ENCODE data around the gene ACAP2. TPM values are rescaled to one million over a fixed set of nuclear protein-coding genes. Genes with fewer than 3 reads are reported as not detected.

The ACAP2 gene
- total and polyA plus RNA-seq, 10 donors: 11.2 to 127 (median 97.9) TPM

GRCh38 chr3:195448205-195448875, 5.5 kb upstream of the ACAP2 start:
- Histone ChIP-seq H3K4me1 (peaks cover 7 to 44% (median 12%) of the 10 kb centered on the region in 6 donors), H3K27me3 (replicated peaks in 1 of 7) (no peaks in the 10 kb centered on the region), H3K27ac (no peak overlapping the region), H3K9me3 (no peaks in the 10 kb centered on the region), H3K4me3 (no peak overlapping the region), H3K36me3 (no peaks in the 10 kb centered on the region)
- no peak for DNase-seq
- intact Hi-C loops (cut with DNase I; ENCODE audit: low total_unique reads): no loop called here
- WGBS, 5 donors: 89 to 99% (median 95%) methylated on average over 9 to 12 of the region's 12 CpGs
- TF ChIP-seq POLR2A (IDR thresholded peaks at IDR 0.05) (no peak), CTCF (IDR thresholded peaks at IDR 0.05 in 8 of 11, conservative IDR thresholded peaks at IDR 0.05 in 3 of 11) (no peak), POLR2AphosphoS5 (IDR thresholded peaks at IDR 0.05) (no peak)

GRCh38 chr3:195447201-195447600, 4.4 kb upstream of the ACAP2 start:
- TF ChIP-seq POLR2AphosphoS5 (IDR thresholded peaks at IDR 0.05) (no peak), POLR2A (IDR thresholded peaks at IDR 0.05) (no peak), CTCF (IDR thresholded peaks at IDR 0.05 in 8 of 11, conservative IDR thresholded peaks at IDR 0.05 in 3 of 11) (no peak)
- Histone ChIP-seq H3K4me3 (no peak overlapping the region), H3K9me3 (no peaks in the 10 kb centered on the region), H3K36me3 (no peaks in the 10 kb centered on the region), H3K27me3 (replicated peaks in 1 of 7) (no peaks in the 10 kb centered on the region), H3K27ac (no peak overlapping the region), H3K4me1 (peaks cover 8 to 46% (median 15%) of the 10 kb centered on the region in 6 donors)
- intact Hi-C loops (cut with DNase I; ENCODE audit: low total_unique reads): no loop called here
- no peak for DNase-seq
- 94 to 99% (median 96%) methylated on average over 6 of the region's 6 CpGs for WGBS, 5 donors

GRCh38 chr3:195446359-195446758, 3.5 kb upstream of the ACAP2 start:
- Histone ChIP-seq H3K27ac (no peak overlapping the region), H3K9me3 (no peaks in the 10 kb centered on the region), H3K4me3 (no peak overlapping the region), H3K4me1 (peaks cover 9 to 49% (median 18%) of the 10 kb centered on the region in 6 donors), H3K27me3 (replicated peaks in 1 of 7) (no peaks in the 10 kb centered on the region), H3K36me3 (no peaks in the 10 kb centered on the region)
- intact Hi-C loops (cut with DNase I; ENCODE audit: low total_unique reads): no loop called here
- TF ChIP-seq POLR2A (IDR thresholded peaks at IDR 0.05) (no peak), CTCF (IDR thresholded peaks at IDR 0.05 in 8 of 11, conservative IDR thresholded peaks at IDR 0.05 in 3 of 11) (no peak), POLR2AphosphoS5 (IDR thresholded peaks at IDR 0.05) (no peak)
- no peak for DNase-seq
- WGBS, 5 donors: 75 to 83% (median 79%) methylated on average over 3 of the region's 3 CpGs

GRCh38 chr3:195445885-195446284, 3.1 kb upstream of the ACAP2 start:
- Histone ChIP-seq H3K4me3 (no peak overlapping the region), H3K27me3 (replicated peaks in 1 of 7) (no peaks in the 10 kb centered on the region), H3K9me3 (no peaks in the 10 kb centered on the region), H3K4me1 (peaks cover 14 to 49% (median 22%) of the 10 kb centered on the region in 6 donors), H3K27ac (peak overlapping the region in 1 of 8 donors; percentile 13), H3K36me3 (no peaks in the 10 kb centered on the region)
- WGBS, 5 donors: 64 to 85% (median 71%) methylated on average over 2 of the region's 2 CpGs
- no peak for TF ChIP-seq POLR2AphosphoS5 (IDR thresholded peaks at IDR 0.05)
- no peak for TF ChIP-seq CTCF (IDR thresholded peaks at IDR 0.05 in 8 of 11, conservative IDR thresholded peaks at IDR 0.05 in 3 of 11)
- no peak for TF ChIP-seq POLR2A (IDR thresholded peaks at IDR 0.05)
- DNase-seq: no peak
- intact Hi-C loops (cut with DNase I; ENCODE audit: low total_unique reads): no loop called here

Data from spleen (tissue), 11 donors.